ENCODE data around the gene NUP62. TPM values are rescaled to one million over a fixed set of nuclear protein-coding genes. Genes with fewer than 3 reads are reported as not detected.

Gene NUP62
- polyA plus RNA-seq, 1 of the 3 experiments (the other 2 are of a cell fraction), result 16.2 TPM

DNA sequence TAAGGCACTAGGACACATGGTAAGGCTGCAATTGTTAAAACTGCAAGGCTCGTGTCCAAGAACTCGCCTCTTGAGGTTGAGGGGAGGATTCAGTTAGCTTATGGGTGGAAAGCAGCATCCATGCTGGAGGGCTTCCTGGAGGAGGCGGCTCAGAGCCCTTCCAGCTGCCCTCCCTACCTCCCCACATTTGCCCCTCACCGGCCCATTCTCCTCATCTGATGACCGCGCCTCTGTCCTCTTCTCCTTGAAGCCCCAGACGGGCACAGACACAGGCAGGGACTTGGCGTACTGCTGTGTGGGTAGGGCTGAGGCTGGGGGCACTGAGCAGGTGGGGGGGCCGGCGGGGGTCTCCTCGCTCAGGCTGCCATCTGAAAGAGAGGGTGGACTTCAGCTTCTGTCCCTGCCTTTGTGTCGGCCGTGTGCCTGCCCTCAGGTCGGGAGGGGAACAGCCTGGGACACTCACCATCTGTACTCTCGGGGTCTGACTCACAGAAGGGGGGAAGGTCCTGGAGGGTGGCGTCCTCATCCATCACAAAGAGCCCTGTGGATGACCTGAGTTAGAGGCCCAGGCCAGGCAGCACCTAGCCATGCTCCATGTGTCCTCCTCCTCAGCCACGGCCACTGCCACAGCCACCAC, 57.8 kb downstream of the NUP62 start (continued):
- TF ChIP-seq CHD2 (IDR thresholded peaks at IDR 0.05; ENCODE audit: low read length, partially characterized antibody) (no peak), ZBTB33 (IDR thresholded peaks at IDR 0.05; ENCODE audit: borderline replicate concordance, low read depth) (no peak), FOXJ3 (CRISPR knock-in tag; IDR thresholded peaks at IDR 0.05) (no peak), TCF12 (IDR thresholded peaks at IDR 0.05) (no peak), SIN3A (IDR thresholded peaks at IDR 0.05; ENCODE audit: borderline replicate concordance, low read depth, low read length) (no peak), RXRA (IDR thresholded peaks at IDR 0.05; ENCODE audit: borderline replicate concordance, low read depth) (no peak)
- TF ChIP-seq, protein P1, sequence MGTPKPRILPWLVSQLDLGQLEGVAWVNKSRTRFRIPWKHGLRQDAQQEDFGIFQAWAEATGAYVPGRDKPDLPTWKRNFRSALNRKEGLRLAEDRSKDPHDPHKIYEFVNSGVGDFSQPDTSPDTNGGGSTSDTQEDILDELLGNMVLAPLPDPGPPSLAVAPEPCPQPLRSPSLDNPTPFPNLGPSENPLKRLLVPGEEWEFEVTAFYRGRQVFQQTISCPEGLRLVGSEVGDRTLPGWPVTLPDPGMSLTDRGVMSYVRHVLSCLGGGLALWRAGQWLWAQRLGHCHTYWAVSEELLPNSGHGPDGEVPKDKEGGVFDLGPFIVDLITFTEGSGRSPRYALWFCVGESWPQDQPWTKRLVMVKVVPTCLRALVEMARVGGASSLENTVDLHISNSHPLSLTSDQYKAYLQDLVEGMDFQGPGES (IDR thresholded peaks at IDR 0.05; ENCODE audit: low read depth, low read length), result no peak

DNA sequence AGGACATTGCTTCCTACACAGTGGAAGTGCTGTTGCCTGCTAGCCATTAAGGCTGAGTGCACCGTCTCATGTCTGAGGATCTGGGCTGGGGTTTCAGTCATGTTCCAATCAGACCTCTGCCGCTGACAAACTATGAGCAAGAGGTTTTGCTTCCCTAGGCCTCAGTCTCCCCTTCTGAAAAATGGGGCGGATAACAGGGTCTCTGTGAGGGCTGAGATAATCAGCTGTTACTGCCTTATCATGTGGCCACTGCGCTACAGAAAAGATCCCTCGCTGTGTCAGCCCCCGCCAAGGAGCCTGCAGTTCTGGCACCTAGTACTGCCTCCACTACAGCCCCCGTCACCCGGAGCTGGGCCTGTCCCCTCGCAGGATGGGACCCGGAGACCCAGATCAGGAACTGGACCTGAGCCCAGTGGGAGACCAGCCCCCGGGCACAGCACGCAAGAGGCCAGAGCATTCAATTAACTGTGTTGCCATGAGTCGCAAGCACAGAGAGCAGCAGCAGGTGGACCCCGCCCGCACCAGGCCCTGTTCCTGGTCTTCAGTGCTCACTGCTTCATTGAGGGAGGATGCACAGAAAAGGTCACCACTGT, 58.9 kb downstream of the NUP62 start:
- Histone ChIP-seq H3K9me3 (no peaks in the 10 kb centered on the region), H3K27ac (ENCODE audit: low read depth in 2 of 2, low read length in 1 of 2) (peak overlapping the region; percentile 67 to 98), H3K36me3 (replicated peaks in 1 of 2; ENCODE audit: control insufficient read depth in 1 of 2, insufficient read depth in 2 of 2, low read length in 1 of 2) (peaks cover 6 to 23% of the 10 kb centered on the region in 2 experiments), H3F3A (replicated peaks; ENCODE audit: insufficient read depth) (peaks cover 21% of the 10 kb centered on the region), H3K79me2 (ENCODE audit: insufficient read depth) (peaks cover 47% of the 10 kb centered on the region), H3K27me3 (ENCODE audit: insufficient read depth) (no peaks in the 10 kb centered on the region), H3K4me1 (ENCODE audit: control insufficient read depth in 1 of 2, insufficient read depth in 2 of 2, low read depth in 1 of 2, low read length in 1 of 2) (peaks cover 27 to 47% of the 10 kb centered on the region in 2 experiments), H3K4me3 (ENCODE audit: low read depth in 2 of 2, low read length in 1 of 2) (peak overlapping the region; percentile 53 to 63), H3K9me2 (no peaks in the 10 kb centered on the region), H2AFZ (ENCODE audit: low read depth) (no peak overlapping the region), H3K9ac (peak overlapping the region; percentile 48), H4K20me1 (ENCODE audit: insufficient read depth) (no peaks in the 10 kb centered on the region), H3K4me2 (peak overlapping the region; percentile 85)
- ChIA-PET CTCF (no interaction called here), POLR2A (interaction anchor here (1.7 kb wide), 1 partner anchor 57 kb away, joined by 6 read pairs; the partner anchor contains the start of gene FUZ)
- no peak for DNase-seq
- WGBS (ENCODE audit: low lambda C conversion rate), result 77% methylated on average over 7 of the region's 15 CpGs
- TF ChIP-seq GATA2 (CRISPR knock-in tag; IDR thresholded peaks at IDR 0.05) (peak; percentile 29; the same call in 1 of the 2 replicates), MAX (IDR thresholded peaks at IDR 0.05; ENCODE audit: low read depth) (no peak), RFX5 (IDR thresholded peaks at IDR 0.05; ENCODE audit: low read length) (0 out of 2 replicates have a peak, but pooled peaks have one; percentile 7)
- TF ChIP-seq, protein P2, sequence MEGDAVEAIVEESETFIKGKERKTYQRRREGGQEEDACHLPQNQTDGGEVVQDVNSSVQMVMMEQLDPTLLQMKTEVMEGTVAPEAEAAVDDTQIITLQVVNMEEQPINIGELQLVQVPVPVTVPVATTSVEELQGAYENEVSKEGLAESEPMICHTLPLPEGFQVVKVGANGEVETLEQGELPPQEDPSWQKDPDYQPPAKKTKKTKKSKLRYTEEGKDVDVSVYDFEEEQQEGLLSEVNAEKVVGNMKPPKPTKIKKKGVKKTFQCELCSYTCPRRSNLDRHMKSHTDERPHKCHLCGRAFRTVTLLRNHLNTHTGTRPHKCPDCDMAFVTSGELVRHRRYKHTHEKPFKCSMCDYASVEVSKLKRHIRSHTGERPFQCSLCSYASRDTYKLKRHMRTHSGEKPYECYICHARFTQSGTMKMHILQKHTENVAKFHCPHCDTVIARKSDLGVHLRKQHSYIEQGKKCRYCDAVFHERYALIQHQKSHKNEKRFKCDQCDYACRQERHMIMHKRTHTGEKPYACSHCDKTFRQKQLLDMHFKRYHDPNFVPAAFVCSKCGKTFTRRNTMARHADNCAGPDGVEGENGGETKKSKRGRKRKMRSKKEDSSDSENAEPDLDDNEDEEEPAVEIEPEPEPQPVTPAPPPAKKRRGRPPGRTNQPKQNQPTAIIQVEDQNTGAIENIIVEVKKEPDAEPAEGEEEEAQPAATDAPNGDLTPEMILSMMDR (IDR thresholded peaks at IDR 0.05), result no peak

Data from SK-N-SH (cell line).